HG02943 (cell line): ENCODE measurements around the gene PARD3B.

Experiments
- ATAC-seq: cut with Tn5 transposase; IDR thresholded peaks from one replicate; pipeline ENCODE4 v1.9.1; 2021; ENCODE audit warnings: mild to moderate bottlenecking, low read depth, moderate library complexity; ENCODE audit not compliant: unreplicated experiment

PARD3B gene

DNA sequence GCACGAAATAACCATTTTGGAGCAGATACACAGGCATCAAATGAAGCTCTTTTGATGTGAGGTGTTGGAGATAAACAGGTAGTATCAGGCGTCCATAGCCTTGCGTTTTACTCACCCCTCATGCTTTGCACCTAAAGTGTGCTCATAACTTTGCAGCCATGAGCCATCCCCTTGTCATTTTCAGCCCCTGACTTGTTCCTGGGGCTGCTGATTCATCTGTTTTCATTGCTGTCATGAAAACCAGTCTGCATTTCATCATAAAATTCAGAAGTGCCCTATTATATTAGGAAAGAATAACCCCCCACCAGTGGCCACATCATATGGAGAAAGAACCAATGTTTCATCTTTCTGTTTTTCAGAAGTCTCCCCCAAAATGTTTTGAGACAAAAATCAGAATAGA lies 807.3 kb downstream of the PARD3B start:
- no peak for ATAC-seq

DNA sequence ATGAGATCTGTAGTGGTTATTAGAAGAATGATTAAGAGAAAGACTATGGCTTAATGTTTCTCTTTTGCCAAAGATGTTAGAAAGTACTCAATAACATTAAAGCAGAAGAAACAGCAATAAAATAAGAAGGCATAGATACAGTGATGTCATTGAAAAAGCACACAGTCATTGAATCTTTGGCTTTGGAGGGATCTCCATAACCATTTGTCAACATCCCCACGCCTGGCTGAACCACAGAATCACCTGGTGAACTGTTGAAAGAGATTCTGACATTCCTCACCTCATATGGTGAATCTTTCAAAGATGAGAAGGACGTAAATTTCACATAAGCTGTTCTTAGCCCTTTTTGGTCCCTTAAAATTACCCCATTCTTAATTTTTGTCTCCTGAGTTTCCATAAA lies 812.5 kb downstream of the PARD3B start:
- ATAC-seq = no peak

DNA sequence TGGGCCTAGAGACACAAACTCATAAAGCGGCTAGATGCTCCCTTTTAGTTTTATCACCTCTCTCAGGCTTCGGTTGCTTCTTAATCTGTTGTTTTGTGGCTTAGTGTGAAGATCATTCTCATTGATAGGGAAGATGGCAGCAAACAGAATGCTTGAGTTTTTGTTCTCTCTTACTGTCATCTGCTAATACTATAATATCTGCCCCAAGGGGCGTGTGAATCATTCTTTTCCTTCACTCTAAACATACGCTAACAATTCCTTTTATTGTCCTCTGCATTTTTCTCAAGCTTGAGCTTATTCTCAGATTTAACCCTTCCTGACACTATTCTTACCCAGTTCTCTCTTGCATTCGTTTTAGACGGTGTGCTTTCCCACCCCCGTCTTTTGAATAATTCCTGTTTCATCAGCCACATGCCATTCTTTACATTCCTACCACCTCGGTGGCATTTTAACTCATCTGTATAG lies 813.1 kb downstream of the PARD3B start:
- ATAC-seq = no peak

DNA sequence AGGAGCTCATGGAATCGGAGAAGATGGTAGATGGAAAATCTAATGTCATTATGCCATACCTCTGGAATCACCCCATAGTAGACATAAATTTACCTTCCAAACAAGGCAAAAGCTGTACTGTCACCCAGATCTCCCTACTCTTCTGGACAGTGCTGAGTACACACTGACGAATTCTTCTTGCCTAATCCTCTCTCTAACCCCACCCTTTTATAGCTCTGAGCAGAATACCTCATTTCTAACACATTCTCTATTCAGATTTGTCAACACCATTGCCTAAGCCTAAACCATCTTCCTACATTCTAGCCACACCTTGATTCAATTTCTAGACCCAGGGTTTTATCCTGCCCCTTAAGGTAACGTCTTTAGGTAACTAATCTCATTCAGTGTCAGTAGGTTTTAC lies 816.0 kb downstream of the PARD3B start:
- ATAC-seq = no peak

DNA sequence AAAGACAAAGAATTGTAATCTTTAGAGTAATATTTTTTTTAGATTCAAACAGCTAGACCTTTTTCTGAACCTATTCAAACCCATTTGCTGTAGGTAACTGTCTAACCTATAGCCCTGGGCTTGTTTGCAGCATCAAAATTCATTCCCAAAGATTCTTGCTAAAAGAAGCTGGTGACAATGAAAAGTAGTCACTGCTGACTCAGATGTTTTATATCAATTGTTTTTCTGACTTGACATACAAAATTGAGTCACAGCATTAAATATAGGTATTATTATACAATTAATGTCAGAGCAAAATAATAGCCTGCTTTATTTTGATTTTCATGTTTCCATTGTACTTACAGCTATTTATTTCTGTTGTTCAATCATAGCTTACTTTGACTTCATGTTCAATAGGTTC lies 816.7 kb downstream of the PARD3B start:
- no peak for ATAC-seq

DNA sequence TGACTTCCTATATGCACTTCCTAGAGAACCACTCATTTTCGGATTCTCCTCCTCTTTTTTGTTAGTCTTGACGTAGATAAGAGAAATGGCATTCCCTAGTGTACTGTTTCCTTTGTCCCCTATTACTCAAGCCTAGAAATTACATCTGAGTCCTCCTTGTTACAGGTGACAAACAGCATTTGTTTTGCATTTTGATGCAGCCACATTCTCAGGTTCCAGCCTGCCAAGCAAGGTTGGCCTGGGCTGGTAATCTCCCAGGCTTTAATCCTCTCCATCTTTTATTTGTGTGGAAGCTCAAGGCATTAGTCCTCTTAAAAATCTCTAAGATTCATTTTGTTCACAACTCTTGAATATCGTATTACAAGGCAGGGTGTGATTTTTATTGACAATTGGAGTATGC lies 819.0 kb downstream of the PARD3B start:
- ATAC-seq = no peak

DNA sequence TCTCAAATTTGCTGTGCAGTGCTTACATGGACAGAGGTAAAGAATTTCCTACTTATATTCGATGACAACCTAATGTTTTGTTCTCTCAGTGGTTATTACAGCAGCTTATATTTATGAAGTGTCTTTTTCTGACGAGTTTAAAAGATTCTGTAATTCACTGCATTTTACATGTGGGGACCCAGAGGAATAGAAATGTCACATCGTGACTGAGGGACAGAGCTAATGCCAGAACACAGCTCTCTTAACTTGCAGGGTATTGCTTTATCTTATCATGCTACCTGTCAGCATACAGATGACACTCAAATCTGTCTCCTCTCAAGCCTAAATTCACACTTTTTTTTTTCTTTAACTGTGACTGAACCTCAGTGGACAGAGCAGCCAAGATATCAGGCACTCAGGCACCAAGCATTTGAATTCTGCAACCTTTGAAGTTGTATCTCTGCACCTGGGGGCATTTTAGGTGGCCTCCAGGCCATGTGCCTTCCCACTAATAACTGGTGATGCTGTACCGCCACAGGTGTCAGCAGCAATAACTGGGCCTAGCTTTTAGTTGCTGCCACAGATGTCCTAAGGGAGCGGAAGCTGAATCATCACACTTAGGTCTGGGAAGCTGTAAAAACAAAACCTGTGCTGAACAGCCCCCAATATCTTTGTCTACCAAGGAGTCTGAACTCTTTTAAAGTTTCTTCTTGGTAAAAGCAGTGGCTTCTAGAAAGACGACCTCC lies 821.2 kb downstream of the PARD3B start:
- ATAC-seq = no peak

DNA sequence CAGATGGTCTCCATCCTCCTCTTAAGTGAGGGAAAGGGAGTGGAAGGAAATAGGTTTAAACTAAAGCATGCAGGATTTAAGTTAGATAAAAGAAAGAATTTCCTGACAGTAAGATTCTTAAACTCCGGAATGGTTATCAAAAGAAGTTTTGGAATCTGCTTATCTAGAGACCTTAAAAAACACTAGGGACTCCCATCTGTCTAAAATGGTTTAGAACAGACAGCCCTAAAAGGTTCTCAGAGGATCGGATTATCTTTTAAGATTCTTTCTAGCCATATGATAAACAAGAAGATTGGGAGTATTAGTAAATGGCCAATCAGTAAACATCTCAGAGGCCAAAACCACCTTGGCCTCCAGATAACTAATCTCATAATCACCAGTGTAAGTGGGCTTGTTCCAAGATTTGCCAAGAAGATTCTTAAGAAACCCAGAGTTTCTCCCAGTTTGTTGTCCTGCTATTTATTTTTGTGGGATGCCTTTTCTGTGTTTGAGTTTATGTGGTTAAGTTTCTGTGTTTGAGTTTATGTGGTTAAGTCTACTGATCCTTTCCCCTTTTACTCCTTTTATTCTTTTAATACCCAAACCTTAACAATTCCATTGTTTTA lies 822.2 kb downstream of the PARD3B start:
- no peak for ATAC-seq

DNA sequence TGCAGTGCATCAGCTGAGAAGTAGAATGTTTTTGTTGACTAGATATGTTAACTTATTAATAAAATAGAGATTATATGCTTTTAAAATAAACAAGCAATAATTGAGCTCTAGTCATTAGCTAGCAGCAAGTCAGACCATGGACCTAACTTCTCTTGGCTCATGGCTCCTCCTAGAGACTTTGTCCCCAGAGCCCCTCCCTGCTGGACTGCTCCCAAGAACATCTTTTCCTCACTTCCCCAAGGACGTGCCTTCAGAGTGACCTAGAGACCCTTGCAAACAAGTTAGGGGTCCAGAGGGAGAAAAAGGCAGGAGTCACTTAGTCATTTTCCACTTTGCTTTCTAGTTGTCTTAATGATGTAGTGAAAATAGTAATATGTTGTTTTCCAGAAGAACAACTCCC lies 824.5 kb downstream of the PARD3B start:
- ATAC-seq = no peak

DNA sequence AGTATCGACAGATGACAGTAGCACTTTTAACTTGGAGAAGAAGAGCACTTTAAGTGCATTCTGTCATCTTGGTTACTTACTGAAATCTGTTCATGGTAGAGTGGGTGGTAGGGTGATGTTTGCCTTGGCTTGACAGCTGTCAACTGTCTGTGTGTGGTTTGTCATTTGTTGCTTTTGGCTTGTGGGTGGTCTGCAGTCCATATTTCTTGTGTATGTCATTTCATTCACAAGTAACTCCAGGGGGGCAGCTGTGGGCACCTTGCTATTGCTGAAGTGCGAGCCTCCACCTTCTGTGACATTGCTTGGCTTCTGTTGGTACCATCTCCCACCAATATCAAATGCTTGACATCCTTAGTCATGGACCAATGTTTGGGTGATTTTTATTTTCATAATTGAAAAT lies 825.5 kb downstream of the PARD3B start:
- ATAC-seq = no peak

DNA sequence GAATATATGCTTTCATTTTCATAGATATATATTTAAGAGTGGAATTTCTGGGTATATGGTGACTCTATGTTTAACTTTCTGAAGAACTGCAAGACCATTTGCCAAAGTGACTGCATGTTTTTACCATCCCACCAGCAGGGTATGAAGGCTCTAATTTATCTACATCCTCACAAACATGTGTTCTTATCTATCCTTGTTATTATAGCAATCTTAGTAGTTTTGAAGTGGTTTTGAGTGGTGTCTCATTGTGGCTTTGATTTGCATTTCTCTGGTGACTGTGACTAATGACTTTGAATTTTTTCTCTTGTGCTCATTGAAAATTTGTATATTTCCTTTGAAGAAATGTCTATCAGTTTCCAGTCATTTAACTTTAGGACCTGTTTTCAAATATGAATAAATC lies 826.9 kb downstream of the PARD3B start:
- no peak for ATAC-seq

DNA sequence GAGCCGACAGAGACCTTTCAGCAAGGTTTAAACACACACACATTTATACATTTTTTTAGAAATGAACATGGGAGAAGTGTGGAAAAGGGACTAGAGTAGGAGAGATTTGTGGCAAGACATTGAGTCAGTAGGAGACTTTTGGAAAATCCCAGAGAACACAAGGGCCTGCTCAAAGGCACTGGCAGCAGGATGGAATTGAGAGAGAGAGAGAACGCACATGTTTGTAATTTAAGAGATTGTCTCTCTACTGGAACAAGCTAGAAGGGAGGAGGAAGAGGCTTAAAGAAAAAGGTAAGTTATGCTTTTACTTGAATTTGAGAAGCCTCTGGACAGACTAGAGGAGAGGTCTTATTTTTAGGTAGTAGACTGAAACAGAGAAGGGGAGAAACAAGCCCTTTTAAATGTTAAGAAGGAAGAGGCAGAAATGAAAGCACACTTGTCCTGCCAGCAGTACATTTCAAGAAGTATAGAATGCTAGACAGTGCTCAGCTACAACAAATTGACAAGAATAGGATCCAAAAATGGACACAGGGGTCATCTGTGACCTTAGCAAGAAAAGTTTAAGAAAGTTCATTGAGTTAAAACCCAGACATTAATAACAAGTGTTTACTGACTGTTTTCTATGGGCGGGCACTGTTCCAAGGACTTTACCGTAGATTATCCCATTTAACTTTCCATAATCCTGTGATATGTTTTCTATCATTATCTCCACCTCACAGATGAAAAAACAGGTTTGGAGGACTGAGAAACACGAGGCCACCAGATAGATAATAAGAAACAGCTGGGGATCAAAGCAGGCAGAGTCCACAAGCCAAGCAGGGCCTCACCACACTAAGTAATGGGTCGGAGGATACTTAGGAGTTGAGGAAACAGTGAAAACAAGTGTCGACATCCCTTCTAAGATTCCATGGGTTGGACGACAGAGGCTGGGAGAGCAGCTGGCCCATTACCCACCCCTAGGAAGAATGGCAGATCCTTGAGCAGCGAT lies 830.5 kb downstream of the PARD3B start:
- no peak for ATAC-seq

DNA sequence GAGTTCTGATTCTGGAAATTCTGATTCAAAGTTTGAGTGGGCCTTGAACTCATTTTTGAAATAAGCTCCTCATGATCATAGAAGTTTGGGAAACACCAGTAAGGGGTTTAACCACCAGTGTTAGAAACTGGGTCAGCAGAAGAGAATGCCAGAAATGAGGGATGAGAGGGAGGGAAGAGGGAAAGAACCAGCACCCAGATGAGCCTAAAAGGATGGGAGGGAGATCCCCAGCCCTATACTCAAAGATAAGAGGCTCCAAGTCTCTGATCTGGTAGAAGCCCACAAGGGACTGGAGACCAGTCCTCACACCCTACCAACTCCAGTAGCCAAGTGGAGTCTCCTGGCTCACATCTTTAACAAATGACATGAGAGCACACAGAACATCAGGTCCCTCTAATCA lies 832.0 kb downstream of the PARD3B start:
- no peak for ATAC-seq

DNA sequence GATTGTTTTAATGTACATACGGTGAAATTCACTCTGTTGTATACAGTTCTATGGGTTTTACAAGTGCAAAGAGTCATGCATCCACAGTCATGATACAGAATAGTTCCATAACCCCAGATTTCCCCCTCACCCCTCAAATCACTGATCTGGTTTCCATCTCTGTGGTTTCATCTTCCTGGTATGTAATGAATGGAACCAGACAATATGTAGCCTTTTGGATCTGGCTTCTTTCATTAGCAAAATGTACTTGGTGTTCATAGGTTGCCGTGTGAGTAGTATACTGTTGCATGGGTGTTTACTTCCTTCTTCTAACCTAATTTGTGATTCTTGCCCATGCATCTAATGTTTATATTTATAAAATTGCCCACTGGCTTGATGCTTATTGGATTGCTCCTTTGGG lies 838.3 kb downstream of the PARD3B start:
- ATAC-seq = no peak

DNA sequence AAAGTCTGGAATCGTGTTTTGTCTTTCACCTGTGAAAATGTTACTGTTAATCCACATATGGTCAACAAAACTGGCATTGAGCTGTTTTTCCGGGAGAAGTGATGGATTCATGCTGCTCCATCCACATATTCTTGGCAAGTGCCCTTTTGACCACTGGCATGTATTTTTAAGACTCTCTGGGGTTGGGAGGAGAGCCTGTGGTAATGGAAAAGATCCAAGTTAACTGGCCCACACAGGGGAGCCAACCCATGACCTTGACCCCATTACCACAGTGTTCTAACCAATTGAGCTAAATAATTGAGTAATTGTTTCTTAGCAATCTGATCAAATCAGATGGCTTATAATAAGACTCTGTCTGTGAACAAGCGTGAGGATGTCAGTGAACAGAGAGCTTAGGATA lies 840.8 kb downstream of the PARD3B start:
- ATAC-seq = no peak

DNA sequence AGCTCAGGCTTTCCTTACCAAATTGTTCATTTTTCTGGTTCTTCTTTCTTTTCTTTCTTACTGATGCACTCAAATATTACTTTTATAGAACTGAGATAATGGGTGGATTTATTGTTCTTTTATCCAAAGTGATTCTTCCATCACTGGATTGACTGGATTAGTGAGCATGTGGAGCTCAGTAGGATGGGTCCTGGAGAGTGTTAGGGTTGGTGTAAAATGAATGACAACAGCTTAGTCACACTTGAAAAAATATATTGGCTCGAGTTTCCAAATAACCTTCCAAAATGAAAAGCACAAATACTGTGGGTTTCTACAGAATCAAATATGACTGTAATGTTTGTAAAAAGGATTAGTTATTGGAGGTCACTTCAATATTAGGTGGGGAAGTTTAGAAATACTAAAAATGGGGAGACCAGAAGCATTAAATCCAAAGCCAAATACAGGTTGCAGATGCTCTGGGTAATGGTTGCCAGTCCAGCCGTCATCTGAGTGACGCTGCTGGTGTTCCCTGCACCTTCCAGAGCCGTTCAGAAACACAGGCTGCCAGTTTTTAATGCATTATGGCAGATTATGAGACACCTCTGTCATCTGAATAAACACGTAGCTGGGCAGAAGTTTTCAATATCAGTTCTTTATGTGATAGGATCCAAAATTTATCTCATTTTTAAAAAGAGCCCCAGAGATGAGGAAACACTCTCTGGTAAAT lies 842.2 kb downstream of the PARD3B start:
- ATAC-seq = no peak

DNA sequence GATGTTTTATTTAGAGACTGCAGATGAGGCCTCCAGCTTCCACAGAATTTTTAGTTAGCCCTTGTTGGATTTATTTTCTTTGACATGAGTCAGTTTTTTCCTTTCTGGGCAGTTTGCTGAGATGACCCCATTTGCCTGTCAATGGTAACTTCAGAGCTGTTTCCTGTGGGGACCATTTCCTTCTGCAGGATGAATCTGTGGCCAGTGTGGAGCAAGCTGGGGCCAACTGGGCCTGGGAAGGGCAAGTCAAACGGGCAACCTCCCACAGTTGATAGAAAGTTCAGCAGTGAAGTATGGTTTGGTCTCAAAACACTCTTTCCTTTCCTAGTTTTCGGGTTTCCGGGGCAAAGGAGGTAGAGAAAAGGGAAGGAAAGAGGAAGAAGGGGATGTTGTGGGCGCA lies 845.6 kb downstream of the PARD3B start:
- ATAC-seq = no peak

DNA sequence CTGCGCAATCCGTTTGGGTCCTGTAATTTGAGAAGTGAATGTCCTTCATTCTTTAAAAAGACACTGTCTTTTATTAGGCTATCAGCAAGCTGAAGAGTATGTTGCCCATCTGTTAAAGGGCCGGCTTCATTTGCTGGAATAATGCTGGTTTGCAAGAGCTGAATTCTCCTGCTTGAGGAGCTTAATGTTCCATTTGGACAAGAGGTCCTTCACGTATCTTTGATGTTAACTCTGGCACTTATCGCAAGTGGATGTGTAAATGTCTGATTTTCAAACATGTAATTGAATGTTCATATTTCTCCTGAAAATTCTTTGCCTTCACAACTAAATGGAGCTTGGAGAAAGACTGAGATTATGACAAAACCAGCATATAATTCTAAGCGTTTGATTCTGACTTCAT lies 856.2 kb downstream of the PARD3B start:
- ATAC-seq = no peak

DNA sequence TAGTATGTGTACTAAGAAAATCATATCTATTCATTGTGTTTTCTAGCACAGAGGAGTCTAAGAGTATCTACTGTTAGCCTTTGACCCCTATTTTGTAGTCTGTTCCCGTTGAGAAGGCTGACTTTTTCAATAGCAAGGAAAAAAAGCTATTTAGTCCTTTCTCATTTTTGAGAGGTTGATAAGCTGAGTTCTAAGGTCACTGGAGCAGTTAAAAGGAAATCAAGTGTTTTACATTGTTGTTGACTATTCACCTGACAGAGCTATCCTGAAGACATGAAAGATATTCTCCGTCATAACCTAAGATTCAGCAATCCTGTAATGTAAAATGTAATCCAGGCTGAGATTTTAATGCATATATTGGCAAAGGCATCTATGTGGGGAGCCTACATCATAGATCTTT lies 856.7 kb downstream of the PARD3B start:
- ATAC-seq = no peak

DNA sequence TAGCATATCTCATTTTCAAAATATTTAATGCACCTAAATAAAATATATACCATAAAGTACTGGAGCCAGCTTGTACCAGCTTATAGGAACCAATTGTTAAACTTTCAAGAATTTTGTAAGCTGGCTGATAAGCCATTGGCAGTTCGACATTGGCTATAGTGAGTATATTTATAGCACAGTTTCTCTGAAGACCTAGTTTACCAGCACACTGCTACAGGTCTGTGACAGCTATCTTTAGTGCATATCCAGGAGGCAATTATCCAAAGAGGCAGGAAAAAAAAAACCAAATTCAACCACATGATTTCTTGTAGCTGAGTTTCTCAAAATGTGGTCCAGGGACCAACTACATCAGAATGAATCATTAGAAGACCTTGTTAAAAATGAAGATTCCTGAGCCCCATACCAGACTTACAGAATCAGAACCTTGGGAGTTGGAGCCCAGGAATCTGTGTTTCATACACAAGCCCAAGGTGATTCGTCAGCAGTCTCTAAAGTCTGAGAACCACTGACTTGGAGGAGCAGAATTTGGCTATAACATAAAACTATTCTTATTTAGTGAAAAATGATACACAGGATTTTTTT lies 858.1 kb downstream of the PARD3B start:
- ATAC-seq = no peak
